GM19099 (cell line): ENCODE results near the gene PASD1.

ENCODE experiments used
- POLR2A ChIP-seq: IDR thresholded peaks from 3 replicates; pipeline ENCODE4 v1.6.1; 2011; ENCODE audit warnings: low read depth; ENCODE audit not compliant: insufficient read length; ENCODE audit errors: extremely low read depth

PASD1 gene

GRCh38 chrX:151621422-151621821, 57.9 kb downstream of the PASD1 start:
- TF ChIP-seq POLR2A, result no peak

GRCh38 chrX:151624677-151625076, 61.2 kb downstream of the PASD1 start:
- no peak for TF ChIP-seq POLR2A

- TF ChIP-seq POLR2A, result no peak
Observed at GRCh38 chrX:151631822-151632221, 68.3 kb downstream of the PASD1 start.

GRCh38 chrX:151633157-151633556, 69.7 kb downstream of the PASD1 start:
- no peak for TF ChIP-seq POLR2A

GRCh38 chrX:151634937-151635336, 71.5 kb downstream of the PASD1 start:
- no peak for TF ChIP-seq POLR2A

- no peak for TF ChIP-seq POLR2A
Observed at GRCh38 chrX:151641564-151641963, 78.1 kb downstream of the PASD1 start.

- no peak for TF ChIP-seq POLR2A
Observed at GRCh38 chrX:151675121-151675746, 111.8 kb downstream of the PASD1 start.

GRCh38 chrX:151676196-151676595, 112.7 kb downstream of the PASD1 start:
- no peak for TF ChIP-seq POLR2A

GRCh38 chrX:151679798-151680402, 116.4 kb downstream of the PASD1 start:
- TF ChIP-seq POLR2A, result no peak

GRCh38 chrX:151680805-151681204, 117.3 kb downstream of the PASD1 start:
- no peak for TF ChIP-seq POLR2A

GRCh38 chrX:151687635-151688034, 124.2 kb downstream of the PASD1 start:
- TF ChIP-seq POLR2A, result no peak

- TF ChIP-seq POLR2A, result no peak
Observed at GRCh38 chrX:151688695-151689094, 125.2 kb downstream of the PASD1 start.

GRCh38 chrX:151692825-151693224, 129.3 kb downstream of the PASD1 start:
- TF ChIP-seq POLR2A, result no peak

- TF ChIP-seq POLR2A, result no peak
Observed at GRCh38 chrX:151694121-151694520, 130.6 kb downstream of the PASD1 start.

- no peak for TF ChIP-seq POLR2A
Observed at GRCh38 chrX:151694661-151695582, 131.4 kb downstream of the PASD1 start, which contains the start of gene PRRG3. Gene PRRG3 (plus strand): TSS chrX:151695458. CDS start chrX:151698815, 3,357 bp downstream.
